Endodermal cell (in vitro differentiated cells): ENCODE results near the gene NABP2. TPM values are rescaled to one million over a fixed set of nuclear protein-coding genes. Genes with fewer than 3 reads are reported as not detected.

ENCODE experiments used
- DNase-seq: peaks from one replicate; pipeline ENCODE4 v3.0.0-alpha.2; 2017
- H3K27ac ChIP-seq: 2 replicates; pipeline ENCODE4 v1.5.1; 2013; ENCODE audit warnings: mild to moderate bottlenecking, low read depth, low read length, moderate library complexity
- H3K27me3 ChIP-seq: 2 replicates; pipeline ENCODE4 v1.6.1; 2013; ENCODE audit warnings: mild to moderate bottlenecking, low read length, moderate library complexity; ENCODE audit not compliant: insufficient read depth, control insufficient read depth, poor library complexity, severe bottlenecking
- H3K36me3 ChIP-seq: 2 replicates; pipeline ENCODE4 v1.7.0; 2013; ENCODE audit warnings: mild to moderate bottlenecking, low read length, moderate library complexity; ENCODE audit not compliant: control insufficient read depth, insufficient read depth
- H3K4me1 ChIP-seq: one replicate; pipeline ENCODE4 v1.7.0; 2013; ENCODE audit warnings: low read length; ENCODE audit not compliant: control insufficient read depth, insufficient read depth
- H3K4me3 ChIP-seq: 2 replicates; pipeline ENCODE4 v1.5.1; 2013; ENCODE audit warnings: mild to moderate bottlenecking, low read length, moderate library complexity
- H3K9ac ChIP-seq: 2 replicates; pipeline ENCODE4 v1.6.1; 2013; ENCODE audit warnings: mild to moderate bottlenecking, low read length, moderate library complexity; ENCODE audit not compliant: poor library complexity, severe bottlenecking; ENCODE audit errors: extremely low read depth
- H3K9me3 ChIP-seq: 2 replicates; pipeline ENCODE4 v1.6.1; 2013; ENCODE audit warnings: mild to moderate bottlenecking, low read length, moderate library complexity; ENCODE audit not compliant: control insufficient read depth
- H3K27ac Mint-ChIP-seq: 2 replicates; pipeline ENCODE4 v1.8.0; 2020; ENCODE audit warnings: mixed read lengths
- H3K27me3 Mint-ChIP-seq: 2 replicates; pipeline ENCODE4 v1.8.0; 2021; ENCODE audit warnings: mild to moderate bottlenecking, mixed read lengths; ENCODE audit not compliant: insufficient read depth
- H3K36me3 Mint-ChIP-seq: 2 replicates; pipeline ENCODE4 v1.8.0; 2020; ENCODE audit warnings: low read depth, mixed read lengths
- H3K4me1 Mint-ChIP-seq: 2 replicates; pipeline ENCODE4 v1.8.0; 2020; ENCODE audit warnings: mixed read lengths
- H3K4me3 Mint-ChIP-seq: 2 replicates; pipeline ENCODE4 v1.8.0; 2020; ENCODE audit warnings: mild to moderate bottlenecking, moderate library complexity, mixed read lengths
- H3K9me3 Mint-ChIP-seq: 2 replicates; pipeline ENCODE4 v1.8.0; 2020; ENCODE audit warnings: mild to moderate bottlenecking, mixed read lengths
- WGBS, 2 experiments: methylation state at CpG; one replicate each; pipeline versions ENCODE4 v1.1.5 to v1.1.7; 2013; ENCODE audit warnings: missing lambda C conversion rate in 2 of 2, mixed read lengths in 1 of 2; ENCODE audit not compliant: insufficient coverage in 1 of 2, insufficient read length in 1 of 2; 5-methylcytosine and 5-hydroxymethylcytosine counted together
- total RNA-seq, 2 donors: library from RNA; stranded (reverse); fragmentation: NEBNext Ultra II Directional in 1 of 2; extraction: Animal tissue kit (Norgen Biotek cat#: 25700) in 1 of 2; gene quantifications; 2 replicates in 1 of 2; 3 replicates in 1 of 2; pipeline ENCODE4 v1.2.1, GENCODE V29; 2021
- TF ChIP-seq, protein P1 (sequence below): fragments of 200-600 bp; sonication (generic); conservative IDR thresholded peaks from 2 replicates; pipeline ENCODE4 v1.5.0; 2021; ENCODE audit warnings: antibody characterized with exemption, mild to moderate bottlenecking

Gene NABP2
- total RNA-seq, 2 donors from 2014 or later, result 27.0 to 35.1 TPM

DNA sequence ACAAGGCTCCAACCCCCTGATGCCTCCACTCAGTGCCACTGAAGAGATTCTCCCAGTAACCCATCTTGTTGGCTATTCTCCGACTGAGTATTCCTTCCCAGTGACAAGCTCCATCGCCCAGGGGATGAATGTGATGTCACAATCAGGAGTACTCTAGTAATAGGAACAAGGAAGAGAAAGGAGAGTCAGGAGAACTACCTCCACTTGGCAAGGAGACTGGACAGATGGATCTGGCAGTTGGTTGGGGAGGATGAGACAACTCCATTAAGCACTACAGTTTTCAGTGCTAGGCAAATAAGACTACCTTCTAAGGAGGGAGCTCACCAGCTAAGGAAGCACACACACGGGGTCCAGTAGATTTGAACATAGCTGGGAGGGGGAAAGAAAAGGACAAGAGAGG lies 7.7 kb upstream of the NABP2 start:
- Histone ChIP-seq H3K27me3 (no peaks in the 10 kb centered on the region), H3K4me3 (no peak overlapping the region), H3K9ac (no peak overlapping the region), H3K9me3 (no peaks in the 10 kb centered on the region), H3K36me3 (peaks cover 59% of the 10 kb centered on the region), H3K27ac (no peak overlapping the region), H3K4me1 (no peaks in the 10 kb centered on the region)
- H3K4me3 Mint-ChIP-seq, result no peak overlapping the region
- H3K27ac Mint-ChIP-seq, result no peak overlapping the region
- H3K27me3 Mint-ChIP-seq, result no peaks in the 10 kb centered on the region
- H3K9me3 Mint-ChIP-seq, result peaks cover 2% of the 10 kb centered on the region
- WGBS, 2 experiments, result 94 to 100% methylated on average over 1 to 3 of the region's 3 CpGs
- peaks cover 47% of the 10 kb centered on the region for H3K36me3 Mint-ChIP-seq
- no peak for DNase-seq
- peaks cover 6% of the 10 kb centered on the region for H3K4me1 Mint-ChIP-seq
- TF ChIP-seq, protein P1, sequence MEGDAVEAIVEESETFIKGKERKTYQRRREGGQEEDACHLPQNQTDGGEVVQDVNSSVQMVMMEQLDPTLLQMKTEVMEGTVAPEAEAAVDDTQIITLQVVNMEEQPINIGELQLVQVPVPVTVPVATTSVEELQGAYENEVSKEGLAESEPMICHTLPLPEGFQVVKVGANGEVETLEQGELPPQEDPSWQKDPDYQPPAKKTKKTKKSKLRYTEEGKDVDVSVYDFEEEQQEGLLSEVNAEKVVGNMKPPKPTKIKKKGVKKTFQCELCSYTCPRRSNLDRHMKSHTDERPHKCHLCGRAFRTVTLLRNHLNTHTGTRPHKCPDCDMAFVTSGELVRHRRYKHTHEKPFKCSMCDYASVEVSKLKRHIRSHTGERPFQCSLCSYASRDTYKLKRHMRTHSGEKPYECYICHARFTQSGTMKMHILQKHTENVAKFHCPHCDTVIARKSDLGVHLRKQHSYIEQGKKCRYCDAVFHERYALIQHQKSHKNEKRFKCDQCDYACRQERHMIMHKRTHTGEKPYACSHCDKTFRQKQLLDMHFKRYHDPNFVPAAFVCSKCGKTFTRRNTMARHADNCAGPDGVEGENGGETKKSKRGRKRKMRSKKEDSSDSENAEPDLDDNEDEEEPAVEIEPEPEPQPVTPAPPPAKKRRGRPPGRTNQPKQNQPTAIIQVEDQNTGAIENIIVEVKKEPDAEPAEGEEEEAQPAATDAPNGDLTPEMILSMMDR, result no peak

DNA sequence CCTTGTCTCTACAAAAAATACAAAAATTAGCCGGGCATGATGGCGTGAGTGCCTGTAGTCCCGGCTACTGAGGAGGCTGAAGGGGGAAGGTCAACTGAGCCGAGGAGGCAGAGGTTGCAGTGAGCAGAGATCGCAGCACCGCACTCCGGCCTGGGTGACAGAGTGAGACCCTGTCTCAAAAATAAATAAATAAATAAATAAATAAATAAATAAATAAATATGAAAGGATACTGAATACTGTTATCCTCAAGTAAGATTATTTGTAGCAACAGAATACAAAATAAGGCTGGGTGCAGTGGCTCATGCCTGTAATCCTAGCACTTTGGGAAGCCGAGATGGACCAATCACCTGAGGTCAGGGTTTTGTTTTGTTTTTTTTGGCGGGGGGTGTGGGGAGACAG lies 4.3 kb upstream of the NABP2 start:
- peaks cover 5% of the 10 kb centered on the region for H3K4me1 ChIP-seq
- TF ChIP-seq, protein P1, result no peak
- H3K27me3 ChIP-seq, result no peaks in the 10 kb centered on the region
- peaks cover 23% of the 10 kb centered on the region for H3K4me1 Mint-ChIP-seq
- H3K27ac Mint-ChIP-seq, result no peak overlapping the region
- peaks cover 23% of the 10 kb centered on the region for H3K36me3 Mint-ChIP-seq
- H3K27ac ChIP-seq, result no peak overlapping the region
- no peak overlapping the region for H3K9ac ChIP-seq
- peaks cover 2% of the 10 kb centered on the region for H3K9me3 Mint-ChIP-seq
- 94 to 100% methylated on average over 6 of the region's 9 CpGs for WGBS, 2 experiments
- peaks cover 26% of the 10 kb centered on the region for H3K36me3 ChIP-seq
- H3K9me3 ChIP-seq, result no peaks in the 10 kb centered on the region
- no peak for DNase-seq
- H3K27me3 Mint-ChIP-seq, result no peaks in the 10 kb centered on the region
- H3K4me3 ChIP-seq, result no peak overlapping the region
- no peak overlapping the region for H3K4me3 Mint-ChIP-seq

DNA sequence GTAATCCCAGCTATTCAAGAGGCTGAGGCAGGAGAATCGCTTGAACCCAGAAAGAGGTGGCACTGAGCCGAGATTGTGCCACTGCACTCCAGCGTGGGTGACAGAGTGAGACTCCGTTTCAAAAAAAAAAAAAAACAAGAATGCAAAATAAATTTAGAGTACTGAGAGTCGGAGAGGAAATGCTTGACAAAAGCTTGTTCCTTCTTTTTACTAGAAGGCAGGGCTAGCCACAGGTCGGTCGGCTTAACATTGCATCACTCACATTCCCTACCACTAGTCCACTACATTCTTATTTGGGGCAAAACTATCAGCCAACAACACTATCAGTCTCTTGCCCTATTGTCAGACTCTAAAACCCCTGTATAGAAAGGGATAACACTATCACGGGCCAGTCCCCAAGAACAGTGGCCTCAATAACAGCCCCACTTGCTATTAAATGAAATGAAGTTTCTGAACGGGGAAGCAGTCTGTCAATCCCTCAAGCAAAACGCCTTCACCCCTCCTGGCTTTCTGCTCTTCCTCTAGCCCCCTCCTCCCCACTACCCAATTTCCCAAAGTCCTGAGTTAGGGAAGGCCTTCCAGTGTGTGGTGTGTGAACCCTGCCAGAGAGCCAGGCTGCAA lies 3.4 kb upstream of the NABP2 start:
- no peaks in the 10 kb centered on the region for H3K9me3 ChIP-seq

More for the DNA sequence above, 3.4 kb upstream of the NABP2 start:
- Mint-ChIP-seq H3K4me3 (peak overlapping the region; percentile 99), H3K27ac (peak overlapping the region; percentile 96), H3K4me1 (peaks cover 26% of the 10 kb centered on the region), H3K9me3 (peaks cover 2% of the 10 kb centered on the region), H3K36me3 (peaks cover 18% of the 10 kb centered on the region), H3K27me3 (no peaks in the 10 kb centered on the region)
- Histone ChIP-seq H3K9ac (peak overlapping the region; percentile 93), H3K4me1 (peaks cover 5% of the 10 kb centered on the region), H3K27me3 (no peaks in the 10 kb centered on the region), H3K4me3 (peak overlapping the region; percentile 100), H3K36me3 (peaks cover 17% of the 10 kb centered on the region), H3K27ac (peak overlapping the region; percentile 93)
- no peak for DNase-seq
- TF ChIP-seq, protein P1, result no peak
- WGBS, 2 experiments, result 35 to 57% methylated on average over 5 to 10 of the region's 10 CpGs
